Astrocyte (in vitro differentiated cells and primary cell): ENCODE data around the gene OSER1.

Source experiments
- EZH2 ChIP-seq: IDR thresholded peaks from 2 replicates; pipeline ENCODE4 v1.6.1; 2012; ENCODE audit warnings: mild to moderate bottlenecking, low read length, inconsistent platforms; ENCODE audit not compliant: insufficient read depth
- TF ChIP-seq, protein P1 (sequence below): IDR thresholded peaks from 2 replicates; pipeline ENCODE4 v1.5.1; 2011; ENCODE audit warnings: low read depth, mild to moderate bottlenecking, inconsistent platforms, low read length, moderate library complexity; ENCODE audit not compliant: insufficient read depth

GRCh38 chr20:44210406-44211176 lies at the start of gene OSER1:
- TF ChIP-seq, protein P1, sequence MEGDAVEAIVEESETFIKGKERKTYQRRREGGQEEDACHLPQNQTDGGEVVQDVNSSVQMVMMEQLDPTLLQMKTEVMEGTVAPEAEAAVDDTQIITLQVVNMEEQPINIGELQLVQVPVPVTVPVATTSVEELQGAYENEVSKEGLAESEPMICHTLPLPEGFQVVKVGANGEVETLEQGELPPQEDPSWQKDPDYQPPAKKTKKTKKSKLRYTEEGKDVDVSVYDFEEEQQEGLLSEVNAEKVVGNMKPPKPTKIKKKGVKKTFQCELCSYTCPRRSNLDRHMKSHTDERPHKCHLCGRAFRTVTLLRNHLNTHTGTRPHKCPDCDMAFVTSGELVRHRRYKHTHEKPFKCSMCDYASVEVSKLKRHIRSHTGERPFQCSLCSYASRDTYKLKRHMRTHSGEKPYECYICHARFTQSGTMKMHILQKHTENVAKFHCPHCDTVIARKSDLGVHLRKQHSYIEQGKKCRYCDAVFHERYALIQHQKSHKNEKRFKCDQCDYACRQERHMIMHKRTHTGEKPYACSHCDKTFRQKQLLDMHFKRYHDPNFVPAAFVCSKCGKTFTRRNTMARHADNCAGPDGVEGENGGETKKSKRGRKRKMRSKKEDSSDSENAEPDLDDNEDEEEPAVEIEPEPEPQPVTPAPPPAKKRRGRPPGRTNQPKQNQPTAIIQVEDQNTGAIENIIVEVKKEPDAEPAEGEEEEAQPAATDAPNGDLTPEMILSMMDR: no peak
- TF ChIP-seq EZH2: no peak
